ENCODE data around the gene GALNT18. TPM values are rescaled to one million over a fixed set of nuclear protein-coding genes. Genes with fewer than 3 reads are reported as not detected.
"Not testable (repeated sequence)": the region's sequence is repeated elsewhere in the genome, so short reads cannot be mapped to it uniquely, and the experiment has no call there.

The GALNT18 gene
- total RNA-seq, 1 donor from 2014 or later: 137 TPM

GRCh38 chr11:11351851-11352250 is 270.0 kb downstream of the GALNT18 start:
- not testable (repeated sequence) for DNase-seq (ENCODE audit: low spot score)

- no peak for DNase-seq (ENCODE audit: low spot score)
Observed at GRCh38 chr11:11351042-11351586, 270.7 kb downstream of the GALNT18 start.

GRCh38 chr11:11349870-11350337 is 271.9 kb downstream of the GALNT18 start:
- peak; percentile 95 for DNase-seq (ENCODE audit: low spot score)

- DNase-seq (ENCODE audit: low spot score): no peak
Observed at GRCh38 chr11:11349106-11349825, 272.5 kb downstream of the GALNT18 start.

GRCh38 chr11:11348303-11348702 is 273.5 kb downstream of the GALNT18 start:
- DNase-seq (ENCODE audit: low spot score): no peak

GRCh38 chr11:11347592-11347991 is 274.2 kb downstream of the GALNT18 start:
- DNase-seq (ENCODE audit: low spot score): no peak

- DNase-seq (ENCODE audit: low spot score): no peak
Observed at GRCh38 chr11:11346303-11346702, 275.5 kb downstream of the GALNT18 start.

- no peak for DNase-seq (ENCODE audit: low spot score)
Observed at GRCh38 chr11:11345099-11345498, 276.7 kb downstream of the GALNT18 start.

- DNase-seq (ENCODE audit: low spot score): no peak
Observed at GRCh38 chr11:11344045-11344444, 277.8 kb downstream of the GALNT18 start.

GRCh38 chr11:11338304-11338703 is 283.5 kb downstream of the GALNT18 start:
- no peak for DNase-seq (ENCODE audit: low spot score)

- DNase-seq (ENCODE audit: low spot score): no peak
Observed at GRCh38 chr11:11336664-11337063, 285.1 kb downstream of the GALNT18 start.

GRCh38 chr11:11335043-11335442 is 286.8 kb downstream of the GALNT18 start:
- no peak for DNase-seq (ENCODE audit: low spot score)

GRCh38 chr11:11334607-11335006 is 287.2 kb downstream of the GALNT18 start:
- no peak for DNase-seq (ENCODE audit: low spot score)

GRCh38 chr11:11332141-11332710 is 289.6 kb downstream of the GALNT18 start:
- DNase-seq (ENCODE audit: low spot score): no peak

- DNase-seq (ENCODE audit: low spot score): no peak
Observed at GRCh38 chr11:11329062-11329806, 292.6 kb downstream of the GALNT18 start.

- no peak for DNase-seq (ENCODE audit: low spot score)
Observed at GRCh38 chr11:11324090-11324489, 297.7 kb downstream of the GALNT18 start.

- no peak for DNase-seq (ENCODE audit: low spot score)
Observed at GRCh38 chr11:11322101-11322500, 299.7 kb downstream of the GALNT18 start.

- DNase-seq (ENCODE audit: low spot score): peak; percentile 15
Observed at GRCh38 chr11:11320825-11321224, 301.0 kb downstream of the GALNT18 start.

- peak; percentile 25 for DNase-seq (ENCODE audit: low spot score)
Observed at GRCh38 chr11:11318961-11319360, 302.8 kb downstream of the GALNT18 start.

- no peak for DNase-seq (ENCODE audit: low spot score)
Observed at GRCh38 chr11:11318461-11318860, 303.3 kb downstream of the GALNT18 start.

GRCh38 chr11:11316651-11317230 is 305.1 kb downstream of the GALNT18 start:
- DNase-seq (ENCODE audit: low spot score): no peak

Data from umbilical cord (tissue), 2 donors.